Gastrocnemius medialis (tissue), 4 donors: ENCODE data around the gene ZXDC. TPM values are rescaled to one million over a fixed set of nuclear protein-coding genes. Genes with fewer than 3 reads are reported as not detected.

Experiments used
- ATAC-seq, 2 donors: fragments of 150-250 bp; one replicate each; pipeline ENCODE4 v1.9.1; 2016
- DNase-seq, 2 donors: peaks; one replicate each; pipeline ENCODE4 v3.0.0-alpha.2; 2019
- H3K27ac ChIP-seq, 4 donors: fragments of 200-600 bp; sonication (generic); 1 replicate in 1 of 4; 2 replicates in 3 of 4; pipeline ENCODE4 v1.5.1; 2016 to 2018; ENCODE audit warnings: mild to moderate bottlenecking in 2 of 4, moderate library complexity in 1 of 4
- H3K27me3 ChIP-seq, 3 donors: fragments of 200-600 bp; sonication (generic) in 2 of 3; 1 replicate in 1 of 3; 2 replicates in 2 of 3; pipeline versions ENCODE4 v1.5.1 to v1.6.0; 2016 to 2019; ENCODE audit warnings: mild to moderate bottlenecking in 1 of 3, moderate library complexity in 1 of 3
- H3K36me3 ChIP-seq, 2 donors: fragments of 200-600 bp; sonication (generic) in 1 of 2; one replicate each; pipeline ENCODE4 v1.5.1; 2017 to 2018
- H3K4me1 ChIP-seq, 2 donors: fragments of 200-600 bp; sonication (generic) in 1 of 2; one replicate each; pipeline ENCODE4 v1.5.1; 2016 to 2017; ENCODE audit warnings: mild to moderate bottlenecking in 2 of 2
- H3K4me3 ChIP-seq, 4 donors: fragments of 200-600 bp; sonication (generic) in 3 of 4; 1 replicate in 1 of 4; 2 replicates in 3 of 4; pipeline ENCODE4 v1.5.1; 2016 to 2019; ENCODE audit warnings: mild to moderate bottlenecking in 2 of 4
- H3K9me3 ChIP-seq, 3 donors: fragments of 200-600 bp; sonication (generic) in 2 of 3; 1 replicate in 1 of 3; 2 replicates in 2 of 3; pipeline ENCODE4 v1.5.1; 2016 to 2019
- POLR2A ChIP-seq, 2 donors: fragments of 450-650 bp; IDR thresholded peaks; one replicate each; pipeline ENCODE4 v1.6.1; 2017; ENCODE audit warnings: antibody characterized with exemption in 2 of 2, mild to moderate bottlenecking in 2 of 2, moderate library complexity in 2 of 2
- in situ Hi-C, 4 donors: fragments of 200-750 bp; cut with MboI; loops; one replicate each; pipeline versions ENCODE4 v1.15.0 to v1.8.0; 2017; ENCODE audit warnings: low sequenced_read_pairs in 4 of 4
- intact Hi-C: fragments of 100-400 bp; cut with DNase I; formaldehyde crosslinking; loops from one replicate; pipeline ENCODE4 v1.15.1; 2023; ENCODE audit warnings: low total_unique reads
- total RNA-seq, 4 donors: library from RNA; depleted of rRNA; stranded (reverse); fragments of >200 nt; gene quantifications; one replicate each; pipeline versions ENCODE4 v1.1.0 to v1.2.3, GENCODE V29; 2016
- TF ChIP-seq, protein P1 (sequence below), 5 experiments: fragments of 450-650 bp in 3 of 5; fragments of 200-600 bp in 2 of 5; sonication (generic) in 2 of 5; IDR thresholded peaks in 4 of 5; conservative IDR thresholded peaks in 1 of 5; 1 replicate in 4 of 5; 2 replicates in 1 of 5; pipeline ENCODE4 v1.5.1; 2016 to 2019; ENCODE audit warnings: antibody characterized with exemption in 5 of 5, mild to moderate bottlenecking in 3 of 5, moderate library complexity in 3 of 5

The ZXDC gene
- total RNA-seq, 4 donors from 2014 or later, result 40.9 to 54.2 (median 45.4) TPM

- no peak for TF ChIP-seq POLR2A (IDR thresholded peaks at IDR 0.05)
- TF ChIP-seq, protein P1, sequence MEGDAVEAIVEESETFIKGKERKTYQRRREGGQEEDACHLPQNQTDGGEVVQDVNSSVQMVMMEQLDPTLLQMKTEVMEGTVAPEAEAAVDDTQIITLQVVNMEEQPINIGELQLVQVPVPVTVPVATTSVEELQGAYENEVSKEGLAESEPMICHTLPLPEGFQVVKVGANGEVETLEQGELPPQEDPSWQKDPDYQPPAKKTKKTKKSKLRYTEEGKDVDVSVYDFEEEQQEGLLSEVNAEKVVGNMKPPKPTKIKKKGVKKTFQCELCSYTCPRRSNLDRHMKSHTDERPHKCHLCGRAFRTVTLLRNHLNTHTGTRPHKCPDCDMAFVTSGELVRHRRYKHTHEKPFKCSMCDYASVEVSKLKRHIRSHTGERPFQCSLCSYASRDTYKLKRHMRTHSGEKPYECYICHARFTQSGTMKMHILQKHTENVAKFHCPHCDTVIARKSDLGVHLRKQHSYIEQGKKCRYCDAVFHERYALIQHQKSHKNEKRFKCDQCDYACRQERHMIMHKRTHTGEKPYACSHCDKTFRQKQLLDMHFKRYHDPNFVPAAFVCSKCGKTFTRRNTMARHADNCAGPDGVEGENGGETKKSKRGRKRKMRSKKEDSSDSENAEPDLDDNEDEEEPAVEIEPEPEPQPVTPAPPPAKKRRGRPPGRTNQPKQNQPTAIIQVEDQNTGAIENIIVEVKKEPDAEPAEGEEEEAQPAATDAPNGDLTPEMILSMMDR (IDR thresholded peaks at IDR 0.05 in 4 of 5, conservative IDR thresholded peaks at IDR 0.05 in 1 of 5), result no peak
- in situ Hi-C loops, result no loop called here
- no peak for DNase-seq
- intact Hi-C loops, result no loop called here
- Histone ChIP-seq H3K36me3 (peaks cover 0 to 50% of the 10 kb centered on the region in 2 donors), H3K9me3 (no peaks in the 10 kb centered on the region), H3K27me3 (no peaks in the 10 kb centered on the region), H3K4me3 (no peak overlapping the region), H3K4me1 (peaks cover 11 to 24% of the 10 kb centered on the region in 2 donors), H3K27ac (peak overlapping the region in 1 of 4 donors; percentile 45)
- ATAC-seq, result no peak
Observed at GRCh38 chr3:126454025-126454424, 21.7 kb downstream of the ZXDC start.

GRCh38 chr3:126452213-126452612 is 23.5 kb downstream of the ZXDC start:
- ATAC-seq, result peak in 1 of 2 donors; percentile 85
- Histone ChIP-seq H3K36me3 (peaks cover 0 to 40% of the 10 kb centered on the region in 2 donors), H3K4me1 (peaks cover 20 to 35% of the 10 kb centered on the region in 2 donors), H3K4me3 (no peak overlapping the region), H3K27me3 (no peaks in the 10 kb centered on the region), H3K27ac (peak overlapping the region; percentile 32 to 64 (median 38)), H3K9me3 (no peaks in the 10 kb centered on the region)
- peak in 1 of 2 donors; percentile 66 for DNase-seq
- in situ Hi-C loops (no loop called here), intact Hi-C loops (no loop called here)
- TF ChIP-seq, protein P1 (IDR thresholded peaks at IDR 0.05 in 4 of 5, conservative IDR thresholded peaks at IDR 0.05 in 1 of 5), result no peak
- TF ChIP-seq POLR2A (IDR thresholded peaks at IDR 0.05), result no peak

DNA sequence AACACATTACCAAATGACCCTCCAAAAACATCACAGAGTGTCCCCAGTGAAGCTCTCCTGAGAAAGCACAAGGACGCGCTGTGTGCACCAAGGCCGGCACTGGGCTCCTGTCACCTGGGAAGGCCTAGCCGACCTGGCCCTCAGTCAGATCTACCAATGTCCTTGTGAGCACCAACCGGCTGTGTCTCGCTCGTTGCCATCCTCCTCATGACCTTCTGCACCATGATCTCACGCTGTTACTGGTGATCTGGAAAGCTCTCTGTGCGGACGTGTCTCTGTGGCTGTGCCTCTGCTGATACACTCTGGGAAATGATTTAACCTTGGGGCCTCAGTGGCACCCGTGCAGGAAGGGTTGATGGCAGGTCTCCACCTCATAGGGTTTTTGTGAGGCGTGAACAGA is 24.2 kb downstream of the ZXDC start:
- ATAC-seq (no peak), DNase-seq (no peak)
- intact Hi-C loops (no loop called here), in situ Hi-C loops (no loop called here)
- H3K27me3 ChIP-seq, result no peaks in the 10 kb centered on the region
- H3K4me1 ChIP-seq, result peaks cover 24 to 36% of the 10 kb centered on the region in 2 donors
- H3K36me3 ChIP-seq, result peaks cover 0 to 35% of the 10 kb centered on the region in 2 donors
- TF ChIP-seq, protein P1 (IDR thresholded peaks at IDR 0.05 in 4 of 5, conservative IDR thresholded peaks at IDR 0.05 in 1 of 5), result no peak
- TF ChIP-seq POLR2A (IDR thresholded peaks at IDR 0.05), result no peak
- H3K9me3 ChIP-seq, result no peaks in the 10 kb centered on the region
- no peak overlapping the region for H3K4me3 ChIP-seq
- H3K27ac ChIP-seq, result peak overlapping the region in 3 of 4 donors; percentile 32 to 64 (median 41)

- in situ Hi-C loops (no loop called here), intact Hi-C loops (no loop called here)
- TF ChIP-seq, protein P1 (IDR thresholded peaks at IDR 0.05 in 4 of 5, conservative IDR thresholded peaks at IDR 0.05 in 1 of 5), result no peak
- TF ChIP-seq POLR2A (IDR thresholded peaks at IDR 0.05), result no peak
- ATAC-seq (no peak), DNase-seq (no peak)
- Histone ChIP-seq H3K4me1 (peaks cover 24 to 31% of the 10 kb centered on the region in 2 donors), H3K9me3 (no peaks in the 10 kb centered on the region), H3K27ac (no peak overlapping the region), H3K36me3 (peaks cover 0 to 35% of the 10 kb centered on the region in 2 donors), H3K27me3 (no peaks in the 10 kb centered on the region), H3K4me3 (no peak overlapping the region)
Observed at GRCh38 chr3:126450744-126451143, 24.9 kb downstream of the ZXDC start.

DNA sequence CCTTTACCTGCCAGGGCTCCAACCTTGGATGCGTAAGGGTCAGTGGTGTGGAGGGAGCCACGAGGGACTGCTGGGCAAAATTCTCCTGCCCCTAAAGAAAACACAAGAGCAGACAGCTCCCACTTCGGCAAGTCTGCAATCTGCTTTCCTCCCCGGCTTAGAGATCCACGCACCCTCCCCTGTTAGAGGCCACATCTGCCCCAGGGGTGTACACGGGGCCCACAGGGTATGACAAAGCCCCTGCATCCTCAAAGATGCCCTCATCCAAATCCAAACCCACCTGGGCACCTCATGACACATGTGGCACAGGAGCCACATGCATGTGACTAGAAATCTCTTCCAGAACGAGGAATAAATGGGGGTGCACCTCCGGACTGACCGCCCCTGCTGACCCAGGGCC is 25.5 kb downstream of the ZXDC start:
- H3K27me3 ChIP-seq, result no peaks in the 10 kb centered on the region
- in situ Hi-C loops (no loop called here), intact Hi-C loops (no loop called here)
- DNase-seq (no peak), ATAC-seq (no peak)
- TF ChIP-seq, protein P1 (IDR thresholded peaks at IDR 0.05 in 4 of 5, conservative IDR thresholded peaks at IDR 0.05 in 1 of 5), result no peak
- no peak for TF ChIP-seq POLR2A (IDR thresholded peaks at IDR 0.05)
- H3K4me1 ChIP-seq, result peaks cover 22 to 32% of the 10 kb centered on the region in 2 donors
- no peak overlapping the region for H3K27ac ChIP-seq
- no peaks in the 10 kb centered on the region for H3K9me3 ChIP-seq
- H3K4me3 ChIP-seq, result no peak overlapping the region
- peaks cover 0 to 35% of the 10 kb centered on the region in 2 donors for H3K36me3 ChIP-seq
